ENCODE measurements around the gene BCAS3.

DNA sequence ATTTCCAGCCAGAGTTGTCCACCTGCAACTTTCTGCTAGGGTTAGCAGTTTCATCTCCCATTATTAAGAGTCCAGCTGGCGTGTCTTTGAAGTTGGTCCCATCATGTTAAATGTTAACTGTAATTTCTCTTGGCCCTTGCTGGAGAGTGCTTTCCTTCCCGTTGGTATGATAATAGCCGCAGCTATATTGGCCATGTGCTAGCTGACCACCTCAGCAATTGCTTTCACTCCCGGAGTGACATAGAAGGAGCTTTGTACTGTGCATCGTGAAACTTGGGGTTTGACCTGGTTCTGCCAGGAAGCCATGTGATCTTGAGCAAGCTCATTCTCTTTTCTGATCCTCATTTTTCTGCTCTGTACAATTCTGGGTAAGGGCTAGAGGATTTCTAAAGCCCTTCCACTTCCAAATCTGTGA is 641.0 kb downstream of the BCAS3 start:
- TF ChIP-seq ZNF8 (CRISPR knock-in tag; IDR thresholded peaks at IDR 0.05) = no peak
- TF ChIP-seq, protein P1, sequence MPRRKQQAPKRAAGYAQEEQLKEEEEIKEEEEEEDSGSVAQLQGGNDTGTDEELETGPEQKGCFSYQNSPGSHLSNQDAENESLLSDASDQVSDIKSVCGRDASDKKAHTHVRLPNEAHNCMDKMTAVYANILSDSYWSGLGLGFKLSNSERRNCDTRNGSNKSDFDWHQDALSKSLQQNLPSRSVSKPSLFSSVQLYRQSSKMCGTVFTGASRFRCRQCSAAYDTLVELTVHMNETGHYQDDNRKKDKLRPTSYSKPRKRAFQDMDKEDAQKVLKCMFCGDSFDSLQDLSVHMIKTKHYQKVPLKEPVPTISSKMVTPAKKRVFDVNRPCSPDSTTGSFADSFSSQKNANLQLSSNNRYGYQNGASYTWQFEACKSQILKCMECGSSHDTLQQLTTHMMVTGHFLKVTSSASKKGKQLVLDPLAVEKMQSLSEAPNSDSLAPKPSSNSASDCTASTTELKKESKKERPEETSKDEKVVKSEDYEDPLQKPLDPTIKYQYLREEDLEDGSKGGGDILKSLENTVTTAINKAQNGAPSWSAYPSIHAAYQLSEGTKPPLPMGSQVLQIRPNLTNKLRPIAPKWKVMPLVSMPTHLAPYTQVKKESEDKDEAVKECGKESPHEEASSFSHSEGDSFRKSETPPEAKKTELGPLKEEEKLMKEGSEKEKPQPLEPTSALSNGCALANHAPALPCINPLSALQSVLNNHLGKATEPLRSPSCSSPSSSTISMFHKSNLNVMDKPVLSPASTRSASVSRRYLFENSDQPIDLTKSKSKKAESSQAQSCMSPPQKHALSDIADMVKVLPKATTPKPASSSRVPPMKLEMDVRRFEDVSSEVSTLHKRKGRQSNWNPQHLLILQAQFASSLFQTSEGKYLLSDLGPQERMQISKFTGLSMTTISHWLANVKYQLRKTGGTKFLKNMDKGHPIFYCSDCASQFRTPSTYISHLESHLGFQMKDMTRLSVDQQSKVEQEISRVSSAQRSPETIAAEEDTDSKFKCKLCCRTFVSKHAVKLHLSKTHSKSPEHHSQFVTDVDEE (CRISPR knock-in tag; IDR thresholded peaks at IDR 0.05) = no peak
- TF ChIP-seq, protein P2, sequence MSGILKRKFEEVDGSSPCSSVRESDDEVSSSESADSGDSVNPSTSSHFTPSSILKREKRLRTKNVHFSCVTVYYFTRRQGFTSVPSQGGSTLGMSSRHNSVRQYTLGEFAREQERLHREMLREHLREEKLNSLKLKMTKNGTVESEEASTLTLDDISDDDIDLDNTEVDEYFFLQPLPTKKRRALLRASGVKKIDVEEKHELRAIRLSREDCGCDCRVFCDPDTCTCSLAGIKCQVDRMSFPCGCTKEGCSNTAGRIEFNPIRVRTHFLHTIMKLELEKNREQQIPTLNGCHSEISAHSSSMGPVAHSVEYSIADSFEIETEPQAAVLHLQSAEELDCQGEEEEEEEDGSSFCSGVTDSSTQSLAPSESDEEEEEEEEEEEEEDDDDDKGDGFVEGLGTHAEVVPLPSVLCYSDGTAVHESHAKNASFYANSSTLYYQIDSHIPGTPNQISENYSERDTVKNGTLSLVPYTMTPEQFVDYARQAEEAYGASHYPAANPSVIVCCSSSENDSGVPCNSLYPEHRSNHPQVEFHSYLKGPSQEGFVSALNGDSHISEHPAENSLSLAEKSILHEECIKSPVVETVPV (CRISPR knock-in tag; IDR thresholded peaks at IDR 0.05) = no peak
- TF ChIP-seq, protein P3, sequence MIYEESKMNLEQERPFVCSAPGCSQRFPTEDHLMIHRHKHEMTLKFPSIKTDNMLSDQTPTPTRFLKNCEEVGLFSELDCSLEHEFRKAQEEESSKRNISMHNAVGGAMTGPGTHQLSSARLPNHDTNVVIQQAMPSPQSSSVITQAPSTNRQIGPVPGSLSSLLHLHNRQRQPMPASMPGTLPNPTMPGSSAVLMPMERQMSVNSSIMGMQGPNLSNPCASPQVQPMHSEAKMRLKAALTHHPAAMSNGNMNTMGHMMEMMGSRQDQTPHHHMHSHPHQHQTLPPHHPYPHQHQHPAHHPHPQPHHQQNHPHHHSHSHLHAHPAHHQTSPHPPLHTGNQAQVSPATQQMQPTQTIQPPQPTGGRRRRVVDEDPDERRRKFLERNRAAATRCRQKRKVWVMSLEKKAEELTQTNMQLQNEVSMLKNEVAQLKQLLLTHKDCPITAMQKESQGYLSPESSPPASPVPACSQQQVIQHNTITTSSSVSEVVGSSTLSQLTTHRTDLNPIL (CRISPR knock-in tag; IDR thresholded peaks at IDR 0.05; ENCODE audit: low read depth) = no peak
- TF ChIP-seq, protein P4, sequence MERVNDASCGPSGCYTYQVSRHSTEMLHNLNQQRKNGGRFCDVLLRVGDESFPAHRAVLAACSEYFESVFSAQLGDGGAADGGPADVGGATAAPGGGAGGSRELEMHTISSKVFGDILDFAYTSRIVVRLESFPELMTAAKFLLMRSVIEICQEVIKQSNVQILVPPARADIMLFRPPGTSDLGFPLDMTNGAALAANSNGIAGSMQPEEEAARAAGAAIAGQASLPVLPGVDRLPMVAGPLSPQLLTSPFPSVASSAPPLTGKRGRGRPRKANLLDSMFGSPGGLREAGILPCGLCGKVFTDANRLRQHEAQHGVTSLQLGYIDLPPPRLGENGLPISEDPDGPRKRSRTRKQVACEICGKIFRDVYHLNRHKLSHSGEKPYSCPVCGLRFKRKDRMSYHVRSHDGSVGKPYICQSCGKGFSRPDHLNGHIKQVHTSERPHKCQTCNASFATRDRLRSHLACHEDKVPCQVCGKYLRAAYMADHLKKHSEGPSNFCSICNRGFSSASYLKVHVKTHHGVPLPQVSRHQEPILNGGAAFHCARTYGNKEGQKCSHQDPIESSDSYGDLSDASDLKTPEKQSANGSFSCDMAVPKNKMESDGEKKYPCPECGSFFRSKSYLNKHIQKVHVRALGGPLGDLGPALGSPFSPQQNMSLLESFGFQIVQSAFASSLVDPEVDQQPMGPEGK (CRISPR knock-in tag; IDR thresholded peaks at IDR 0.05; ENCODE audit: borderline replicate concordance) = no peak
- no peak for TF ChIP-seq ZFP30 (CRISPR knock-in tag; IDR thresholded peaks at IDR 0.05)
- TF ChIP-seq ARNTL (CRISPR knock-in tag; IDR thresholded peaks at IDR 0.05; ENCODE audit: borderline replicate concordance, low read depth) = no peak
- no peak for TF ChIP-seq ZNF70 (CRISPR knock-in tag; IDR thresholded peaks at IDR 0.05)
- no peak for TF ChIP-seq TCF4 (CRISPR knock-in tag; IDR thresholded peaks at IDR 0.05; ENCODE audit: borderline replicate concordance)
- no peak for TF ChIP-seq BACH2 (CRISPR knock-in tag; IDR thresholded peaks at IDR 0.05; ENCODE audit: borderline replicate concordance)
